OCI-LY7 (cell line): Measurements from ENCODE around the gene EMX2. TPM values are rescaled to one million over a fixed set of nuclear protein-coding genes. Genes with fewer than 3 reads are reported as not detected.

Experiments
- Bru-seq: library from RNA; stranded (reverse); fragments of 400-500 nt; gene quantifications from one replicate; lab custom pipeline; 2021; lab: Mats Ljungman, UMichigan
- BruChase-seq, 2 experiments: library from RNA; stranded (reverse); fragments of 400-500 nt; gene quantifications; one replicate each; lab custom pipeline; 2021; lab: Mats Ljungman, UMichigan
- BruUV-seq: library from RNA; stranded (reverse); fragments of 400-500 nt; replicated peaks from 2 replicates; lab custom pipeline; 2021; lab: Mats Ljungman, UMichigan
- CTCF ChIA-PET: fragments of 300-600 bp; sonication (Branson Sonifier 250); formaldehyde crosslinking; loops from one replicate; lab custom pipeline; 2022; ENCODE audit warnings: antibody characterized with exemption; ENCODE audit not compliant: unreplicated experiment; lab: Charles Lee
- POLR2A ChIA-PET: fragments of 300-600 bp; sonication (Branson Sonifier 250); formaldehyde crosslinking; loops from one replicate; lab custom pipeline; 2022; ENCODE audit warnings: antibody characterized with exemption; lab: Charles Lee
- DNase-seq: peaks from one replicate; pipeline ENCODE4 v3.0.0-alpha.2; 2015; ENCODE audit warnings: low spot score
- H2AFZ ChIP-seq: fragments of 200-600 bp; sonication (generic), shearing (Covaris generic); 2 replicates; pipeline ENCODE4 v1.6.1; 2014; ENCODE audit warnings: mild to moderate bottlenecking, antibody characterized with exemption, low read length, moderate library complexity
- H3K27ac ChIP-seq: fragments of 200-600 bp; sonication (generic); 2 replicates; pipeline ENCODE4 v1.5.1; 2014; ENCODE audit warnings: mixed run types, low read depth, mild to moderate bottlenecking, moderate library complexity, low read length, inconsistent platforms; ENCODE audit not compliant: poor library complexity, severe bottlenecking
- H3K36me3 ChIP-seq: fragments of 200-600 bp; sonication (generic); 2 replicates; pipeline ENCODE4 v1.6.1; 2014; ENCODE audit warnings: mild to moderate bottlenecking, antibody characterized with exemption, low read length, moderate library complexity, mixed read lengths; ENCODE audit not compliant: insufficient read depth
- H3K4me1 ChIP-seq: fragments of 200-600 bp; sonication (generic); 2 replicates; pipeline ENCODE4 v1.5.1; 2014; ENCODE audit warnings: mild to moderate bottlenecking, low read length; ENCODE audit not compliant: insufficient read depth, poor library complexity, severe bottlenecking
- H3K4me2 ChIP-seq: fragments of 200-600 bp; sonication (generic); 2 replicates; pipeline ENCODE4 v1.6.1; 2014; ENCODE audit warnings: mild to moderate bottlenecking, low read length
- H3K4me3 ChIP-seq: fragments of 200-600 bp; sonication (generic); 2 replicates; pipeline ENCODE4 v1.5.1; 2014; ENCODE audit warnings: mild to moderate bottlenecking, low read depth, low read length; ENCODE audit not compliant: poor library complexity, severe bottlenecking
- H3K79me2 ChIP-seq: fragments of 200-600 bp; sonication (generic); 2 replicates; pipeline ENCODE4 v1.6.1; 2016; ENCODE audit warnings: low read depth, mild to moderate bottlenecking, low read length, moderate library complexity, mixed read lengths; ENCODE audit not compliant: insufficient read depth
- H3K9me2 ChIP-seq: fragments of 200-600 bp; sonication (generic); 2 replicates; pipeline ENCODE4 v1.6.1; 2016; ENCODE audit warnings: mild to moderate bottlenecking, low read length, mixed read lengths; ENCODE audit not compliant: insufficient read depth
- H3K9me3 ChIP-seq: fragments of 200-600 bp; sonication (generic); 2 replicates; pipeline ENCODE4 v1.6.1; 2014; ENCODE audit warnings: mild to moderate bottlenecking, mixed run types, low read length, mixed read lengths
- H4K20me1 ChIP-seq: fragments of 200-600 bp; sonication (generic); 2 replicates; pipeline ENCODE4 v1.6.1; 2014; ENCODE audit warnings: mild to moderate bottlenecking, antibody characterized with exemption, low read length, moderate library complexity, mixed read lengths; ENCODE audit not compliant: insufficient read depth
- EZH2phosphoT487 ChIP-seq: fragments of 200-600 bp; sonication (generic); IDR thresholded peaks from 2 replicates; pipeline ENCODE4 v1.6.1; 2018; ENCODE audit warnings: low read depth, borderline replicate concordance, mild to moderate bottlenecking, mixed run types, antibody characterized with exemption, low read length, moderate library complexity, mixed read lengths
- intact Hi-C: fragments of 100-400 bp; cut with micrococcal nuclease; formaldehyde crosslinking; loops from one replicate; pipeline ENCODE4 v1.10.0; 2022; ENCODE audit not compliant: unreplicated experiment
- long read RNA-seq: library from polyadenylated mRNA; stranded (forward); transcript quantifications from one replicate; pipeline ENCODE4 v2.0.0, GENCODE V29; 2022
- total RNA-seq, 2 experiments: library from RNA; depleted of rRNA in 1 of 2; stranded (reverse); fragments of >200 nt in 1 of 2; shearing (Covaris generic) in 1 of 2; gene quantifications; 2 replicates each; pipeline ENCODE4 v1.2.3, GENCODE V29; 2014 to 2022
- TF ChIP-seq, protein P1 (sequence below): fragments of 200-600 bp; sonication (generic); conservative IDR thresholded peaks from 2 replicates; pipeline ENCODE4 v1.5.1; 2014; ENCODE audit warnings: mild to moderate bottlenecking, antibody characterized with exemption, low read length, moderate library complexity, mixed read lengths

The EMX2 gene
- total RNA-seq (2014; rRNA removed; shearing (Covaris generic)) (not detected in 2 replicates), total RNA-seq (2022) (not detected in 2 replicates), Bru-seq, nascent RNA (not detected), BruChase-seq, experiment 1, labeled RNA remaining after a 6-hour chase (not detected), BruChase-seq, experiment 2, labeled RNA remaining after a 2-hour chase (not detected)
- long read RNA-seq, result 0 reads

DNA sequence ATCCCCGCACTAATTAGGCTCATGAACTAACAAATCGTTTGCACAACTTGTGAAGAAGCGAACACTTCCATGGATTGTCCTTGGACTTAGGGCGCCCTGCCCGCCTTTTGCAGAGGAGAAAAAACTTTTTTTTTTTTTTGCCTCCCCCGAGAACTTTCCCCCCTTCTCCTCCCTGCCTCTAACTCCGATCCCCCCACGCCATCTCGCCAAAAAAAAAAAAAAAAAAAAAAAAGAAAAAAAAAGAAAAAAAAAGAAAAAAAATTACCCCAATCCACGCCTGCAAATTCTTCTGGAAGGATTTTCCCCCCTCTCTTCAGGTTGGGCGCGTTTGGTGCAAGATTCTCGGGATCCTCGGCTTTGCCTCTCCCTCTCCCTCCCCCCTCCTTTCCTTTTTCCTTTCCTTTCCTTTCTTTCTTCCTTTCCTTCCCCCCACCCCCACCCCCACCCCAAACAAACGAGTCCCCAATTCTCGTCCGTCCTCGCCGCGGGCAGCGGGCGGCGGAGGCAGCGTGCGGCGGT lies at the start of gene EMX2:
Gene EMX2, plus strand, starts transcription at position 41 of the 519 bp plus-strand sequence. CDS start 522 bp downstream, outside the sequence.
- H4K20me1 ChIP-seq, result no peaks in the 10 kb centered on the region
- no TSS peak for BruUV-seq
- no peaks in the 10 kb centered on the region for H3K9me3 ChIP-seq
- TF ChIP-seq, protein P1, sequence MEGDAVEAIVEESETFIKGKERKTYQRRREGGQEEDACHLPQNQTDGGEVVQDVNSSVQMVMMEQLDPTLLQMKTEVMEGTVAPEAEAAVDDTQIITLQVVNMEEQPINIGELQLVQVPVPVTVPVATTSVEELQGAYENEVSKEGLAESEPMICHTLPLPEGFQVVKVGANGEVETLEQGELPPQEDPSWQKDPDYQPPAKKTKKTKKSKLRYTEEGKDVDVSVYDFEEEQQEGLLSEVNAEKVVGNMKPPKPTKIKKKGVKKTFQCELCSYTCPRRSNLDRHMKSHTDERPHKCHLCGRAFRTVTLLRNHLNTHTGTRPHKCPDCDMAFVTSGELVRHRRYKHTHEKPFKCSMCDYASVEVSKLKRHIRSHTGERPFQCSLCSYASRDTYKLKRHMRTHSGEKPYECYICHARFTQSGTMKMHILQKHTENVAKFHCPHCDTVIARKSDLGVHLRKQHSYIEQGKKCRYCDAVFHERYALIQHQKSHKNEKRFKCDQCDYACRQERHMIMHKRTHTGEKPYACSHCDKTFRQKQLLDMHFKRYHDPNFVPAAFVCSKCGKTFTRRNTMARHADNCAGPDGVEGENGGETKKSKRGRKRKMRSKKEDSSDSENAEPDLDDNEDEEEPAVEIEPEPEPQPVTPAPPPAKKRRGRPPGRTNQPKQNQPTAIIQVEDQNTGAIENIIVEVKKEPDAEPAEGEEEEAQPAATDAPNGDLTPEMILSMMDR, result no peak
- no peak for TF ChIP-seq EZH2phosphoT487
- no peak within 1 kb of the TSS for H3K4me2 ChIP-seq
- no peak for DNase-seq
- H3K4me1 ChIP-seq, result no peaks in the 10 kb centered on the region
- H3K27ac ChIP-seq, result no peak within 1 kb of the TSS
- CTCF ChIA-PET, result no interaction called here
- no peaks in the 10 kb centered on the region for H3K9me2 ChIP-seq
- H3K36me3 ChIP-seq, result no peaks in the 10 kb centered on the region
- no peak within 1 kb of the TSS for H2AFZ ChIP-seq
- POLR2A ChIA-PET, result no interaction called here
- H3K79me2 ChIP-seq, result no peaks in the 10 kb centered on the region
- no peak within 1 kb of the TSS for H3K4me3 ChIP-seq
- intact Hi-C loops, result no loop called here

DNA sequence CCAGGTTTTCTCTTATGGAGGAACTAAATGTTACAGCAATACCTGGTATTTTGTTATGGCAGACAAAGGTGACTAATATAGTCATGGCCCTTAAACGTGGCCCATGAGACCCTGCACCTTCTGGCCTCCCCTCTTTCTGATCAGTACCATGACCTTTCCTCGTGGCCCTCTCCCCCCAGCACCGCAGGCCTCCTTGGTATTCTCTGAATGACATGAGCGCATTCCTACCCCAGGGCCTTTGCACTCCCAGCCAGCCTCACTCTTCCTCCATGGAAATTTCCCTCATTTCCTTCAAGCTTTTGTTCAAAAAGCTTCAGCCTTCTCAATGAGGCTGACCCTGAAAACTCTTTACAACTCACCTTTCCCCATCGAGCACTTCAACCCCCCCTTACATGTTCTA lies 46.5 kb upstream of the EMX2 start:
- TF ChIP-seq, protein P1, result no peak
- no peak for TF ChIP-seq EZH2phosphoT487
- DNase-seq, result no peak

DNA sequence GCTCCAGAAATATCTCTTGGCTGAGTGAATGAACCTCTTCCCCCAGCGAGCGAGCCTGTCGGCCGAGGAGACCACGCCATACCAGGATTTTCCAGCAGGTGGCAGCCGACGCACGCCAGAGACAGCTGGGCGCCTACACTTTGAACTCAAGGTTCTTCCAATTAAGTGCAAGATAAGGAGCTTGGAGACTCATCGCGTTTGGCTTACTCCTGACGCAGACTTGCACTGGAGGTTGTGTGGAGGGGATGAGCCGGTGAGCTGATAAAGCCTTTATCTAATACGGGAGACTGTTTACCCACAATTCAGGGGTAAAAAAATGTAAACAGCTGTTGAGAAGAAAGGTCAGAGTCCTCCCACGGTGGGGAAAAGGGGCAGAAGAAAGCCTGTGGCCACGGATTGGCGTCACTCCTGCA lies 45.9 kb upstream of the EMX2 start:
- Histone ChIP-seq H3K4me2 (no peak overlapping the region), H3K4me3 (no peak overlapping the region), H4K20me1 (no peaks in the 10 kb centered on the region), H3K9me3 (no peaks in the 10 kb centered on the region), H3K27ac (no peak overlapping the region), H3K4me1 (no peaks in the 10 kb centered on the region), H2AFZ (no peak overlapping the region), H3K36me3 (no peaks in the 10 kb centered on the region), H3K9me2 (no peaks in the 10 kb centered on the region), H3K79me2 (no peaks in the 10 kb centered on the region)
- ChIA-PET CTCF (no interaction called here), POLR2A (interaction anchor here (0.6 to 1.0 kb wide), 2 partner anchors 371 to 965 kb away, joined by 3 read pairs; no protein-coding TSS in a partner anchor)
- no peak for TF ChIP-seq EZH2phosphoT487
- TF ChIP-seq, protein P1, result peak; percentile 92
- DNase-seq, result peak; percentile 62
- intact Hi-C loops, result loop anchor here (1.0 to 10.0 kb wide), 3 partner anchors 745 to 962 kb away; no protein-coding TSS in a partner anchor
- no TSS peak for BruUV-seq

More for the DNA sequence above, 46.5 kb upstream of the EMX2 start:
- H3K9me3 ChIP-seq, result no peaks in the 10 kb centered on the region
- no peaks in the 10 kb centered on the region for H3K4me1 ChIP-seq
- no TSS peak for BruUV-seq
- no peak overlapping the region for H3K4me2 ChIP-seq
- ChIA-PET POLR2A (interaction anchor here (0.7 kb wide), 2 partner anchors 32 to 34 kb away, joined by 3 to 6 read pairs; no protein-coding TSS in a partner anchor), CTCF (no interaction called here)
- no peaks in the 10 kb centered on the region for H3K9me2 ChIP-seq
- no peak overlapping the region for H2AFZ ChIP-seq
- H3K79me2 ChIP-seq, result no peaks in the 10 kb centered on the region
- H3K27ac ChIP-seq, result no peak overlapping the region
- H3K4me3 ChIP-seq, result no peak overlapping the region
- intact Hi-C loops, result loop anchor here (1.0 to 10.0 kb wide), 3 partner anchors 745 to 963 kb away; no protein-coding TSS in a partner anchor
- no peaks in the 10 kb centered on the region for H4K20me1 ChIP-seq
- H3K36me3 ChIP-seq, result no peaks in the 10 kb centered on the region
